Cardiac muscle cell (in vitro differentiated cells and primary cell): ENCODE results near the gene RC3H2. TPM values are rescaled to one million over a fixed set of nuclear protein-coding genes. Genes with fewer than 3 reads are reported as not detected.
"Not testable (repeated sequence)": the region's sequence is repeated elsewhere in the genome, so short reads cannot be mapped to it uniquely, and the experiment has no call there.

Experiments
- DNase-seq, 2 donors: peaks; one replicate each; pipeline versions ENCODE4 v3.0.0 to v3.0.0-alpha.2; 2010 to 2017; ENCODE audit warnings: low read depth in 1 of 2, low spot score in 1 of 2
- H3K27ac ChIP-seq: fragments of 200-600 bp; sonication (generic); 2 replicates; pipeline ENCODE4 v1.5.1; 2016
- H3K27me3 ChIP-seq: fragments of 200-600 bp; sonication (generic); 2 replicates; pipeline ENCODE4 v1.6.0; 2016; ENCODE audit warnings: control low read depth
- H3K36me3 ChIP-seq: fragments of 200-600 bp; sonication (generic); 2 replicates; pipeline ENCODE4 v1.5.1; 2016; ENCODE audit warnings: control low read depth
- H3K4me1 ChIP-seq: fragments of 200-600 bp; sonication (generic); 2 replicates; pipeline ENCODE4 v1.8.1; 2017; ENCODE audit warnings: low read depth, mild to moderate bottlenecking, mixed run types
- H3K4me3 ChIP-seq: fragments of 200-600 bp; sonication (generic); 2 replicates; pipeline ENCODE4 v1.5.1; 2016; ENCODE audit warnings: mild to moderate bottlenecking
- H3K9me3 ChIP-seq: fragments of 200-600 bp; sonication (generic); 2 replicates; pipeline ENCODE4 v1.5.1; 2017; ENCODE audit warnings: low read depth, mild to moderate bottlenecking, control low read depth
- polyA plus RNA-seq: library from polyadenylated mRNA; unstranded; fragments of >200 nt; fragmentation: Nextera tagmentation; extraction: Ambion mirVana; gene quantifications from 2 replicates; pipeline ENCODE4 v1.2.1, GENCODE V29; 2016
- total RNA-seq: library from RNA; depleted of rRNA; stranded (reverse); fragments of >200 nt; gene quantifications from 2 replicates; pipeline ENCODE4 v1.2.3, GENCODE V29; 2016
- TF ChIP-seq, protein P1 (sequence below): IDR thresholded peaks from 2 replicates; pipeline ENCODE4 v1.5.1; 2012; ENCODE audit warnings: low read depth, mild to moderate bottlenecking, low read length

RC3H2 gene
- total and polyA plus RNA-seq, 2 experiments from 2014 or later: 31.1 to 57.7 TPM

DNA sequence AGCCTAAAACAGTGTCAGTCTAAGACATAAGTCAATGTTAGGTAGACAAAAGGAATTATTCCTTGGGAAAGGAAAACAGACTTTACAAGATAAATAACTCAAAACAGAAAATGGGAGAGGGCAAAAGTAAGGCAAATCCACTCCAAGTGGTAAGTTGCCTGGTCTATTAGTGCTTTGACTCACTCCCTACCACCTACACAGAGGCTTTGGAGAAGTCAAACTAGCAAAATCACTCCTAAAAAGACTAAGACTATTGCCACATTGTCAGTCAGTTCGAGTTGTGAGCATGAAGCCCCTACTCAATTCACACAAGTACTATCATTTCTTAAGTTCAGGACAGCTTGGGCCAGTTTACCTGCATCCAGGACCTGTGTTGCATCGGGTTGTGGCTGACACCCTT is 13.2 kb upstream of the RC3H2 start:
- Histone ChIP-seq H3K27me3 (no peaks in the 10 kb centered on the region), H3K36me3 (peaks cover 2% of the 10 kb centered on the region), H3K9me3 (no peaks in the 10 kb centered on the region), H3K4me3 (no peak overlapping the region), H3K4me1 (no peaks in the 10 kb centered on the region), H3K27ac (no peak overlapping the region)
- TF ChIP-seq, protein P1, sequence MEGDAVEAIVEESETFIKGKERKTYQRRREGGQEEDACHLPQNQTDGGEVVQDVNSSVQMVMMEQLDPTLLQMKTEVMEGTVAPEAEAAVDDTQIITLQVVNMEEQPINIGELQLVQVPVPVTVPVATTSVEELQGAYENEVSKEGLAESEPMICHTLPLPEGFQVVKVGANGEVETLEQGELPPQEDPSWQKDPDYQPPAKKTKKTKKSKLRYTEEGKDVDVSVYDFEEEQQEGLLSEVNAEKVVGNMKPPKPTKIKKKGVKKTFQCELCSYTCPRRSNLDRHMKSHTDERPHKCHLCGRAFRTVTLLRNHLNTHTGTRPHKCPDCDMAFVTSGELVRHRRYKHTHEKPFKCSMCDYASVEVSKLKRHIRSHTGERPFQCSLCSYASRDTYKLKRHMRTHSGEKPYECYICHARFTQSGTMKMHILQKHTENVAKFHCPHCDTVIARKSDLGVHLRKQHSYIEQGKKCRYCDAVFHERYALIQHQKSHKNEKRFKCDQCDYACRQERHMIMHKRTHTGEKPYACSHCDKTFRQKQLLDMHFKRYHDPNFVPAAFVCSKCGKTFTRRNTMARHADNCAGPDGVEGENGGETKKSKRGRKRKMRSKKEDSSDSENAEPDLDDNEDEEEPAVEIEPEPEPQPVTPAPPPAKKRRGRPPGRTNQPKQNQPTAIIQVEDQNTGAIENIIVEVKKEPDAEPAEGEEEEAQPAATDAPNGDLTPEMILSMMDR: no peak
- no peak for DNase-seq

DNA sequence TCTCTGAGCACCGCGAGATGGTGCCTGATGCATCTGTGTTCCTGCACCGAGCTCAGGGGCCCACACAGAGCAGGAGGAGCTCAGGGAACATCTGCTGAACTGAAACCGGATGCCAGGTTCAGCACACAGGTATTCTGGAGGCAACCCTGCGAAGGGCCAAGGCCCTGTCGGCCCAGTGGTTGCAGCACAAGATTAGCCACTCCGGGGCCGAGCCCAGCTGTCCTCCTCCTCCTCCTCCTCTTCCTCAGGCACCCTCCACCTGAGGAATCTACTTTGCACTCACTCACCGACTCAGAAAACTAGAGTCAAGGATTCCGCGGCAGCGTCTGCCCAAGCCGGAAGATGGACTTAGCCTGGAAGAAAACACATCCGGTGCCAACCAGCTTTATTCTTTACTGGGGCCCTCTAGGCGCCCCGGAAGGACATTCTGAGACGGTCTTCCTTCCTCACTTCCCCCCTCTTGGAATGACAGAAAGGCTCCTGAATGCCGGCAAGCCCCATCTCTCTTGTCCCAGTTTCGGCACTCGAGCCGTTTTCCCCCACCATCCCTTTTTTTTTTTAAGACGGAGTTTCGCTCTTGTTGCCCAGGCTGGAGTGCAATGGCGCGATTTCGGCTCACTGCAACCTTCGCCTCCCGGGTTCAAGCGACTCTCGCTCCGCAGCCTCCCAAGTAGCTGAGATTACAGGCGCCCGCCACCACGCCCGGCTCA is 8.0 kb upstream of the RC3H2 start, which contains the start of gene ZBTB6:
Gene ZBTB6, minus strand, starts transcription at position 360 of the 710 bp plus-strand sequence. CDS start 1,251 bp downstream, outside the sequence.
- DNase-seq: peak; percentile 82 to 89
- Histone ChIP-seq H3K9me3 (no peaks in the 10 kb centered on the region), H3K27ac (peak within 1 kb of the TSS; percentile 76), H3K4me1 (peaks cover 13% of the 10 kb centered on the region), H3K36me3 (peaks cover 15% of the 10 kb centered on the region), H3K27me3 (no peaks in the 10 kb centered on the region), H3K4me3 (peak within 1 kb of the TSS; percentile 54)
- TF ChIP-seq, protein P1: no peak

DNA sequence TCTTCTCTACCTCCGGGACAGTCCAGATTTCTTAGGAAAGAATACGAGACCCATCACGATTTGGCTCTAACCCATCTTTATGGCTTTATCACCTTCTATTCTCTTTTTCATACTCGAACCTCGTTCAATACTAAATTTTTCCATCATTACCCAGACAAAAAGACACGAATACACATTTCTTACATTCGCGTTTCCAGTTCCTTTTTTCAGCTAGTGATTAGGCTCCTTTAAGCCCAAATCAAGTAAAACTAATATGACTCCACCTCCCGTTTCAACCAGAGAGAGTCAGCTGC is 7.5 kb upstream of the RC3H2 start:
- TF ChIP-seq, protein P1: no peak
- H3K4me1 ChIP-seq: peaks cover 13% of the 10 kb centered on the region

DNA sequence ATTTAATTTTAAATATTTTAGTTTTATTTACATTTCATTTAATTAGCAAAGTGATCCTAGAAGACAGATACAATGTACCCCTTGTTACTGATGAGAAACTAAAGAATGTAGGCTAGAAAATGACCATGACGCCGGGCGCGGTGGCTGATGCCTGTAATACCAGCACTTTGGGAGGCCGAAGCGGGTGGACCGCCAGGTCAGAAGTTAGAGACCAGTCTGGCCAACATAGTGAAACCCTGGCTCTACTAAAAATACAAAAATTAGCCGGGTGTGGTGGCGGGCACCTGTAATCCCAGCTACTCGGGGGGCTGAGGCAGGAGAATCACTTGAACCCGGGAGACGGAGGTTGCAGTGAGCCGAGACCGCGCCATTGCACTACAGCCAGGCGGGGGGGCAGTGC is 963 bp upstream of the RC3H2 start:
- H3K4me1 ChIP-seq: peaks cover 14% of the 10 kb centered on the region
- DNase-seq, H3K27me3 ChIP-seq, H3K27ac ChIP-seq, H3K9me3 ChIP-seq, H3K4me3 ChIP-seq: not testable (repeated sequence)
- peaks cover 12% of the 10 kb centered on the region for H3K36me3 ChIP-seq

More for the DNA sequence above, 7.5 kb upstream of the RC3H2 start:
- Histone ChIP-seq H3K4me3 (peak overlapping the region; percentile 54), H3K36me3 (peaks cover 15% of the 10 kb centered on the region), H3K9me3 (no peaks in the 10 kb centered on the region), H3K27ac (peak overlapping the region; percentile 76), H3K27me3 (no peaks in the 10 kb centered on the region)
- no peak for DNase-seq

DNA sequence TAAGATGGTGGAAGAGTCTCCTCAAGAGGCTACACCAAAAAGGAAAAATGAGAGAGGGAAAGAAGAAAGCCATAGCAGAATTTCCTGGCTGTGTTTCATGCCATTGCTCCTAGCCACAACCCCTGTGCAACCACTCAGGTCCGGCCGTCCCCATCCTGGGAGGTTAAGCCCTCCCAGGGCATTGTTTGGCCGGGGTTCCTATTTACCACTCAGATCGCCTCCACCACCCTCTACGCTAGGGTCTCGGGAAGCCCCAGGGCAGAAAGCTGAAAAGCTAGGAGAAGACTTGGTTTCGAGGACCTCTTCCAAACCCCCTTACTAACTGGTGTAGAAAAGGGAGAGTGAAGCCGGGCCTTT is 715 bp downstream of the RC3H2 start:
- Histone ChIP-seq H3K27me3 (no peaks in the 10 kb centered on the region), H3K36me3 (no peaks in the 10 kb centered on the region), H3K4me3 (peak overlapping the region; percentile 84), H3K9me3 (no peaks in the 10 kb centered on the region), H3K4me1 (peaks cover 19% of the 10 kb centered on the region), H3K27ac (peak overlapping the region; percentile 97)
- TF ChIP-seq, protein P1: no peak
- DNase-seq: peak; percentile 48 to 64

DNA sequence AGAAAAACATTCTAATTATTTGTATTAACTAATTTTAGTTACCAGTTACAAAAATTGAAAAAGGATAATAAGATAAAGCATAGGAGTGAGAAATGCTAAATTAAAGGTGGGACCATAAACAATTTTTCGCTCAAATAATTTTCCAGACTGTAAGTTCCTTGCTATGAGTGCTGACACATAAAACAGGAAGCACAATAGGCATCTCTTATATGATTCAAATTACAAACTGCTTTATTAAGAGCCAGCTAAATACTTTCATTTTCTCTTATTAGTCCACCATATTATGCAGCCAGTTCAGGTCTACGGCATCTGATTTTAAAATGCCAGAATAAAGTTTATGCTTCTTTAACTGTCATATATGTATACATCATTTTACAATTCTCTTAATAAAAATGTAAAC is 4.4 kb downstream of the RC3H2 start:
- no peak overlapping the region for H3K27ac ChIP-seq
- H3K27me3 ChIP-seq: no peaks in the 10 kb centered on the region
- TF ChIP-seq, protein P1: no peak
- H3K4me1 ChIP-seq: peaks cover 21% of the 10 kb centered on the region
- no peaks in the 10 kb centered on the region for H3K9me3 ChIP-seq
- DNase-seq: peak in 1 of 2 donors; percentile 16
- H3K36me3 ChIP-seq: peaks cover 8% of the 10 kb centered on the region
- H3K4me3 ChIP-seq: no peak overlapping the region
